ENCODE data around the gene POLR2L.
A peak's percentile ranks its signal among the peaks of the same experiment; 100 is the strongest.

POLR2L gene

GRCh38 chr11:802018-802617, 40.2 kb downstream of the POLR2L start:
- Mint-ChIP-seq H3K27ac (no peak overlapping the region), H3K36me3 (ENCODE audit: low read depth) (peaks cover 3% of the 10 kb centered on the region), H3K27me3 (ENCODE audit: low read depth) (no peaks in the 10 kb centered on the region), H3K9me3 (no peaks in the 10 kb centered on the region), H3K4me1 (ENCODE audit: low read depth) (peaks cover 5% of the 10 kb centered on the region), H3K4me3 (no peak overlapping the region)
- DNase-seq (ENCODE audit: low spot score): no peak

- DNase-seq (ENCODE audit: low spot score): no peak
- Mint-ChIP-seq H3K27me3 (ENCODE audit: low read depth) (no peaks in the 10 kb centered on the region), H3K4me1 (ENCODE audit: low read depth) (peaks cover 11% of the 10 kb centered on the region), H3K9me3 (no peaks in the 10 kb centered on the region), H3K27ac (peak overlapping the region; percentile 20), H3K4me3 (no peak overlapping the region), H3K36me3 (ENCODE audit: low read depth) (peaks cover 3% of the 10 kb centered on the region)
These were observed 41.1 kb downstream of the POLR2L start for GRCh38 chr11:801097-801780.

DNA sequence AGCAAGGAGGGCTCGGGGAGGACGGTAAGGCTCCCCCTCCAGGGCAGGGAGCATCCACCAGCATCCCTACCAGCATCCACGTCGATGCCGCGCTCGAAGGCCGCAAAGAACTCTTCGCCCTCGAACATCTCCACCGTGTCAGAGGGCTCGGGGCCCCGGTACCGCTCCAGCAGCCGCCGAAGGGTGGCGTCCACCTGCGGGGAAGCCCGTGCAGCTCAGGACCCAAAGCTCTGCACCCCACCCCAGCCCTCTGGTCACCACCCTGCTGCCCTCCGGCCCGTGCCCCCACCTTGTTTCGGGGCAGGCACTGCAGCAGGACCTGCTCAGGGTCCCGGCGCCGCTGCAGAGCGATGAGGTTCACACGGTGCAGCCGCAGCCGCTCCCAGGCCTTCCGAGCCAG, 41.9 kb downstream of the POLR2L start:
- Mint-ChIP-seq H3K9me3 (no peaks in the 10 kb centered on the region), H3K27ac (no peak overlapping the region), H3K36me3 (ENCODE audit: low read depth) (peaks cover 4% of the 10 kb centered on the region), H3K4me3 (no peak overlapping the region), H3K4me1 (ENCODE audit: low read depth) (peaks cover 12% of the 10 kb centered on the region), H3K27me3 (ENCODE audit: low read depth) (no peaks in the 10 kb centered on the region)
- DNase-seq (ENCODE audit: low spot score): no peak

- peaks cover 12% of the 10 kb centered on the region for H3K4me1 Mint-ChIP-seq (ENCODE audit: low read depth)
- H3K27me3 Mint-ChIP-seq (ENCODE audit: low read depth): no peaks in the 10 kb centered on the region
- H3K4me3 Mint-ChIP-seq: no peak overlapping the region
- no peak overlapping the region for H3K27ac Mint-ChIP-seq
- H3K36me3 Mint-ChIP-seq (ENCODE audit: low read depth): peaks cover 4% of the 10 kb centered on the region
- DNase-seq (ENCODE audit: low spot score): no peak
- H3K9me3 Mint-ChIP-seq: no peaks in the 10 kb centered on the region
These were observed 42.5 kb downstream of the POLR2L start for GRCh38 chr11:799641-800316.

GRCh38 chr11:798093-798713, 44.1 kb downstream of the POLR2L start, which contains the start of gene SLC25A22:
Gene SLC25A22 (minus strand): TSS chr11:798281. CDS start chr11:795006, 3,275 bp downstream.
- Mint-ChIP-seq H3K27ac (peak within 1 kb of the TSS; percentile 91), H3K4me3 (peak within 1 kb of the TSS; percentile 88), H3K27me3 (ENCODE audit: low read depth) (no peaks in the 10 kb centered on the region), H3K36me3 (ENCODE audit: low read depth) (peaks cover 4% of the 10 kb centered on the region), H3K4me1 (ENCODE audit: low read depth) (peaks cover 9% of the 10 kb centered on the region), H3K9me3 (no peaks in the 10 kb centered on the region)
- DNase-seq (ENCODE audit: low spot score): peak; percentile 86

GRCh38 chr11:797296-798092, 44.8 kb downstream of the POLR2L start:
- Mint-ChIP-seq H3K4me1 (ENCODE audit: low read depth) (peaks cover 9% of the 10 kb centered on the region), H3K27me3 (ENCODE audit: low read depth) (no peaks in the 10 kb centered on the region), H3K9me3 (no peaks in the 10 kb centered on the region), H3K27ac (peak overlapping the region; percentile 91), H3K36me3 (ENCODE audit: low read depth) (peaks cover 4% of the 10 kb centered on the region), H3K4me3 (peak overlapping the region; percentile 88)
- peak; percentile 70 for DNase-seq (ENCODE audit: low spot score)

DNA sequence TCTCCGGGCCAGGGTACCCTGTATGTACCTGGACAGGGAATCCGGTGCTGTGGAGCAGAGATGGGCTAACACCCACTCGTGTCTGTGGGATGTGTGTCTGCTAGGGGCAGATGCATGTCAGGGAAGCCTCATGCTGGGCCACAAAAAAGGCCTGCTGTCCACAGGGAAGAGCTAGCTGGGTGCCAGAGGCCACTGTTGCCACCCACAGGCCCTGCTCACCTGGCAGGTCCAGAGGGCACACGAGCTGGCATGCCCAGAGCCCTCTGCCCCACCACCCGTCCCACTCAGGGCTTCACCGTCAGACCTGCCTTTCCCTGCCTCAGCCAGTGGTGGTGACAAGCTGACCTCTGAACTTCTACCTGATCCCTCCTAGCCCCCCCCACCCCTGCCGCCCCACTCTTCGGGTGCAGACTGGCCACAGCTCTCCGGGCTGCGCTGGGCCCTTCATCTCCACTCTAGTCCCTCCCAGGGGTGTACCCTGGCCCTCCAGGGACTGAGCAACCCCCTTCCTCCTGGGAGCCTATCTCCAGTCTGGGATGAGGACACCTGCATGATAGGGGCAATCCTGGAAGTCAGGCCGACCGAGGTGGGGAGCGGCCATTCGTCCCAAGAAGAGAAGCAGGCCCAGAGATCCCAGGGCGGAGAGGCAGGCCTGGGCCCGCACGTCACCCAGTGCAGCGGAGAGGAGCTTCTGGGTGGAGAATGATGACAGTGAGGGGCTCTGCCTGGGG, 45.6 kb downstream of the POLR2L start:
- Mint-ChIP-seq H3K4me3 (peak overlapping the region; percentile 88), H3K27ac (peak overlapping the region; percentile 91), H3K36me3 (ENCODE audit: low read depth) (peaks cover 4% of the 10 kb centered on the region)

GRCh38 chr11:795634-796564, 46.4 kb downstream of the POLR2L start:
- peak; percentile 87 for DNase-seq (ENCODE audit: low spot score)
- Mint-ChIP-seq H3K9me3 (no peaks in the 10 kb centered on the region), H3K36me3 (ENCODE audit: low read depth) (peaks cover 6% of the 10 kb centered on the region), H3K4me1 (ENCODE audit: low read depth) (peaks cover 9% of the 10 kb centered on the region), H3K27ac (peak overlapping the region; percentile 91), H3K27me3 (ENCODE audit: low read depth) (no peaks in the 10 kb centered on the region), H3K4me3 (peak overlapping the region; percentile 88)

More for the DNA sequence above, 45.6 kb downstream of the POLR2L start:
- Mint-ChIP-seq H3K9me3 (no peaks in the 10 kb centered on the region), H3K27me3 (ENCODE audit: low read depth) (no peaks in the 10 kb centered on the region), H3K4me1 (ENCODE audit: low read depth) (peaks cover 9% of the 10 kb centered on the region)
- no peak for DNase-seq (ENCODE audit: low spot score)

- Mint-ChIP-seq H3K27me3 (ENCODE audit: low read depth) (no peaks in the 10 kb centered on the region), H3K4me1 (ENCODE audit: low read depth) (peaks cover 12% of the 10 kb centered on the region), H3K36me3 (ENCODE audit: low read depth) (peaks cover 6% of the 10 kb centered on the region), H3K27ac (no peak overlapping the region), H3K4me3 (peak overlapping the region; percentile 56), H3K9me3 (no peaks in the 10 kb centered on the region)
- DNase-seq (ENCODE audit: low spot score): no peak
These were observed 47.3 kb downstream of the POLR2L start for GRCh38 chr11:794766-795633.

DNA sequence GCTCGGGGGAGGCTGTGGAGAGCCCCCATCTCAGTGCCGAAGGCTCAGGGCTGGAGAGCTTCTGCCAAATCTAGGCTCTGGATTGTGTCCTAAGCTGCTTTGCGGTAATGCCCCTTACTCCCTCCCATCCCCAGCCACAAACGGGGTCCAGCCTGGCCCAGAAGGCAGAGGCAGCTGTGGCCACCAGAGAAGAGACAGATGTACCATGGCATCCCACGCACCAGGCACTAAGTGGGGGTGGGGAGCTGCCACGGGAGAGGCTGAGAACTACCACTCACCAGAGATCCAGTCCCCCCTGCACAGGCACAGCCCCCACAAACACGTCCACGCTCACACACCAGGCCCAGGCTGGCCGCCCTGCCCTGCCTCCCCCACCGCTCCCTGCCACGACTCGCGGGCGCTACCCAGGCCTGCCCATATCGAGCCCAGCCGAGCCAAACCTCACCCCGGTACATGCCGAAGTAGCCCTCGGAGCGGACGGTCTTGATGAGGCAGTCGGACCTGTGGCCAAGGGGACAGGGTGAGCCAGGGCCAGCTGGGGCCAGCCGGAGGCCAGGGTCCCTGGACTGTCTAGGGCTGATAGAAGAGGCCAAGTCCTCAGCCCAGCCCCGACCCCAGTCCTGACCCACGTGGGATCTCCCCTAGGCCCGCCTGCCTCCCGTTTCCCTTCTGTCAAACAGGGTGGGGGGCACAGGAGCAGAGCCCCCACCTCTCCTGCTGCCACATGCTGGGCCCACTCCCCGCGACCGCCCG, 48.1 kb downstream of the POLR2L start:
- Mint-ChIP-seq H3K27ac (no peak overlapping the region), H3K9me3 (no peaks in the 10 kb centered on the region), H3K4me1 (ENCODE audit: low read depth) (peaks cover 12% of the 10 kb centered on the region), H3K27me3 (ENCODE audit: low read depth) (no peaks in the 10 kb centered on the region), H3K4me3 (peak overlapping the region; percentile 45), H3K36me3 (ENCODE audit: low read depth) (peaks cover 6% of the 10 kb centered on the region)
- DNase-seq (ENCODE audit: low spot score): no peak

- no peak for DNase-seq (ENCODE audit: low spot score)
- Mint-ChIP-seq H3K27ac (no peak overlapping the region), H3K36me3 (ENCODE audit: low read depth) (peaks cover 6% of the 10 kb centered on the region), H3K9me3 (no peaks in the 10 kb centered on the region), H3K4me1 (ENCODE audit: low read depth) (peaks cover 12% of the 10 kb centered on the region), H3K27me3 (ENCODE audit: low read depth) (no peaks in the 10 kb centered on the region), H3K4me3 (peak overlapping the region; percentile 42)
These were observed 48.8 kb downstream of the POLR2L start for GRCh38 chr11:793556-793955.
